H9 (cell line): ENCODE results near the gene SMIM36. TPM values are rescaled to one million over a fixed set of nuclear protein-coding genes. Genes with fewer than 3 reads are reported as not detected.
A peak's percentile ranks its signal among the peaks of the same experiment; 100 is the strongest.

Experiments used
- DNase-seq: peaks from one replicate; pipeline ENCODE4 v3.0.0-alpha.2; 2017
- H2AFZ ChIP-seq: one replicate; pipeline ENCODE4 v1.6.1; 2013; ENCODE audit warnings: mild to moderate bottlenecking, low read length, control low read depth, moderate library complexity
- H2AK5ac ChIP-seq: 2 replicates; pipeline ENCODE4 v1.6.1; 2013; ENCODE audit warnings: low read length, control low read depth, mixed read lengths; ENCODE audit not compliant: insufficient read length
- H2BK120ac ChIP-seq: one replicate; pipeline ENCODE4 v1.6.1; 2013; ENCODE audit warnings: low read depth, mild to moderate bottlenecking, low read length, control low read depth, inconsistent platforms; ENCODE audit not compliant: poor library complexity, severe bottlenecking
- H2BK12ac ChIP-seq: 2 replicates; pipeline ENCODE4 v1.6.1; 2013; ENCODE audit warnings: low read length, control low read depth, mixed read lengths, low read depth; ENCODE audit not compliant: insufficient read length
- H2BK15ac ChIP-seq: 2 replicates; pipeline ENCODE4 v1.6.1; 2013; ENCODE audit warnings: low read depth, low read length, control low read depth
- H2BK20ac ChIP-seq: one replicate; pipeline ENCODE4 v1.6.1; 2013; ENCODE audit warnings: low read depth, mild to moderate bottlenecking, low read length, control low read depth, inconsistent platforms; ENCODE audit not compliant: poor library complexity, severe bottlenecking
- H2BK5ac ChIP-seq: 2 replicates; pipeline ENCODE4 v1.6.1; 2013; ENCODE audit warnings: low read length, control low read depth, mixed read lengths; ENCODE audit not compliant: insufficient read length
- H3K14ac ChIP-seq: 2 replicates; pipeline ENCODE4 v1.6.1; 2013; ENCODE audit warnings: low read length, control low read depth; ENCODE audit not compliant: insufficient read depth
- H3K18ac ChIP-seq: 2 replicates; pipeline ENCODE4 v1.6.1; 2013; ENCODE audit warnings: low read depth, mild to moderate bottlenecking, mixed read lengths, low read length, control low read depth; ENCODE audit not compliant: insufficient read length
- H3K23ac ChIP-seq: 2 replicates; pipeline ENCODE4 v1.6.1; 2013; ENCODE audit warnings: low read length, control low read depth, mixed read lengths, low read depth; ENCODE audit not compliant: insufficient read length
- H3K23me2 ChIP-seq: 2 replicates; pipeline ENCODE4 v1.6.1; 2013; ENCODE audit warnings: low read depth, mild to moderate bottlenecking, mixed read lengths, low read length, control low read depth; ENCODE audit not compliant: insufficient read length, poor library complexity, severe bottlenecking
- H3K27ac ChIP-seq: 2 replicates; pipeline ENCODE4 v1.5.1; 2013; ENCODE audit warnings: low read length, control low read depth, mixed read lengths, low read depth; ENCODE audit not compliant: insufficient read length
- H3K27me3 ChIP-seq: 2 replicates; pipeline ENCODE4 v1.6.1; 2013; ENCODE audit warnings: low read length, control low read depth, inconsistent platforms; ENCODE audit not compliant: insufficient read depth
- H3K4ac ChIP-seq: 2 replicates; pipeline ENCODE4 v1.6.1; 2013; ENCODE audit warnings: low read depth, mild to moderate bottlenecking, control low read depth, inconsistent platforms, low read length, moderate library complexity
- H3K4me1 ChIP-seq: 2 replicates; pipeline ENCODE4 v1.6.1; 2013; ENCODE audit warnings: low read length, control low read depth, inconsistent platforms; ENCODE audit not compliant: insufficient read depth
- H3K4me2 ChIP-seq: 2 replicates; pipeline ENCODE4 v1.6.1; 2013; ENCODE audit warnings: low read length, control low read depth, mixed read lengths; ENCODE audit not compliant: insufficient read length, insufficient read depth
- H3K56ac ChIP-seq: 2 replicates; pipeline ENCODE4 v1.6.1; 2013; ENCODE audit warnings: low read depth, mild to moderate bottlenecking, mixed read lengths, low read length, control low read depth; ENCODE audit not compliant: insufficient read length
- H3K79me1 ChIP-seq: 2 replicates; pipeline ENCODE4 v1.6.1; 2013; ENCODE audit warnings: low read depth, mild to moderate bottlenecking, moderate library complexity, low read length, control low read depth, inconsistent platforms; ENCODE audit not compliant: insufficient read depth, poor library complexity, severe bottlenecking
- H3K79me2 ChIP-seq: 2 replicates; pipeline ENCODE4 v1.6.1; 2013; ENCODE audit warnings: low read length, control low read depth, inconsistent platforms; ENCODE audit not compliant: insufficient read depth
- H3K9ac ChIP-seq: 2 replicates; pipeline ENCODE4 v1.6.1; 2013; ENCODE audit warnings: low read length, control low read depth, mixed read lengths; ENCODE audit not compliant: insufficient read length; ENCODE audit errors: extremely low read depth
- H3K9me3 ChIP-seq: one replicate; pipeline ENCODE4 v1.6.1; 2013; ENCODE audit warnings: low read depth, low read length, inconsistent platforms; ENCODE audit not compliant: control insufficient read depth
- H3T11ph ChIP-seq: one replicate; pipeline ENCODE4 v1.6.1; 2013; ENCODE audit warnings: mild to moderate bottlenecking, low read length, control low read depth, inconsistent platforms
- H4K20me1 ChIP-seq: one replicate; pipeline ENCODE4 v1.6.1; 2013; ENCODE audit not compliant: control insufficient read depth, insufficient read length, insufficient read depth
- H4K5ac ChIP-seq: 2 replicates; pipeline ENCODE4 v1.6.1; 2013; ENCODE audit warnings: low read depth, mild to moderate bottlenecking, mixed read lengths, low read length, control low read depth; ENCODE audit not compliant: insufficient read length
- H4K8ac ChIP-seq: replicated peaks from 2 replicates; pipeline ENCODE4 v1.6.1; 2013; ENCODE audit warnings: low read length, control low read depth, mixed read lengths, low read depth; ENCODE audit not compliant: insufficient read length
- H4K91ac ChIP-seq: 2 replicates; pipeline ENCODE4 v1.6.1; 2013; ENCODE audit warnings: low read depth, mild to moderate bottlenecking, moderate library complexity, mixed read lengths, low read length, control low read depth; ENCODE audit not compliant: insufficient read length
- H3K27ac Mint-ChIP-seq, 3 experiments: 2 replicates in 2 of 3; 3 replicates in 1 of 3; pipeline ENCODE4 v1.8.0; 2020 to 2021; ENCODE audit warnings: mixed read lengths in 3 of 3, mild to moderate bottlenecking in 1 of 3, moderate library complexity in 1 of 3
- H3K27me3 Mint-ChIP-seq: 2 replicates; pipeline ENCODE4 v1.8.0; 2021; ENCODE audit warnings: low read depth, mild to moderate bottlenecking, moderate library complexity, mixed read lengths
- H3K36me3 Mint-ChIP-seq, 3 experiments: 2 replicates in 2 of 3; 3 replicates in 1 of 3; pipeline ENCODE4 v1.8.0; 2020 to 2021; ENCODE audit warnings: low read depth in 3 of 3, mixed read lengths in 3 of 3; ENCODE audit not compliant: insufficient read depth in 1 of 3
- H3K4me1 Mint-ChIP-seq, 2 experiments: 2 replicates each; pipeline ENCODE4 v1.8.0; 2020; ENCODE audit warnings: mixed read lengths in 2 of 2
- H3K4me3 Mint-ChIP-seq, 2 experiments: 2 replicates in 1 of 2; 3 replicates in 1 of 2; pipeline ENCODE4 v1.8.0; 2020 to 2021; ENCODE audit warnings: mild to moderate bottlenecking in 2 of 2, mixed read lengths in 2 of 2, moderate library complexity in 1 of 2
- H3K9me3 Mint-ChIP-seq, 2 experiments: 2 replicates in 1 of 2; 3 replicates in 1 of 2; pipeline ENCODE4 v1.8.0; 2020; ENCODE audit warnings: mild to moderate bottlenecking in 2 of 2, mixed read lengths in 2 of 2, moderate library complexity in 1 of 2
- CTCF ChIP-seq: fragments of 200-600 bp; sonication (generic); conservative IDR thresholded peaks from 3 replicates; pipeline ENCODE4 v1.8.0; 2021; ENCODE audit warnings: antibody characterized with exemption, mild to moderate bottlenecking
- WGBS: extraction: QIAGEN DNeasy Blood & Tissue Kit; methylation state at CpG from one replicate; pipeline ENCODE4 v1.1.7; 2013; ENCODE audit warnings: missing lambda C conversion rate, low lambda C conversion rate, mixed read lengths; ENCODE audit not compliant: insufficient read length; ENCODE audit errors: extremely low coverage; 5-methylcytosine and 5-hydroxymethylcytosine counted together
- total RNA-seq: library from RNA; stranded (reverse); gene quantifications from 2 replicates; pipeline ENCODE4 v1.2.1, GENCODE V29; 2021

The SMIM36 gene
- total RNA-seq, 1 experiment from 2014 or later, result not detected

GRCh38 chr17:55453839-55454557 lies 57.3 kb downstream of the SMIM36 start:
- DNase-seq, result no peak
- H3K4me1 ChIP-seq, result peaks cover 3% of the 10 kb centered on the region
- H3K4me2 ChIP-seq, result no peak overlapping the region
- peaks cover 26 to 32% of the 10 kb centered on the region in 2 experiments for H3K4me1 Mint-ChIP-seq
- no peak overlapping the region for H3K23ac ChIP-seq
- H3K79me2 ChIP-seq, result no peaks in the 10 kb centered on the region
- H2BK5ac ChIP-seq, result no peak overlapping the region
- H3K27ac ChIP-seq, result no peak overlapping the region
- H4K20me1 ChIP-seq, result no peaks in the 10 kb centered on the region
- H4K8ac ChIP-seq, result no peak overlapping the region
- no peak overlapping the region for H2BK120ac ChIP-seq
- H3K27me3 Mint-ChIP-seq, result no peaks in the 10 kb centered on the region
- H3K56ac ChIP-seq, result no peak overlapping the region
- H3K14ac ChIP-seq, result no peak overlapping the region
- H4K91ac ChIP-seq, result no peak overlapping the region
- H2BK15ac ChIP-seq, result no peak overlapping the region
- H2AK5ac ChIP-seq, result no peak overlapping the region
- peak overlapping the region; percentile 71 to 92 (median 89) for H3K27ac Mint-ChIP-seq
- peaks cover 0 to 1% of the 10 kb centered on the region in 2 experiments; a peak in 2 of 5 replicates for H3K9me3 Mint-ChIP-seq
- no peak overlapping the region for H2BK12ac ChIP-seq
- H3K9ac ChIP-seq, result peak overlapping the region; percentile 1
- H3K4ac ChIP-seq, result no peak overlapping the region
- no peaks in the 10 kb centered on the region for H3K27me3 ChIP-seq
- H3K4me3 Mint-ChIP-seq, result peak overlapping the region in 1 of 2 experiments; percentile 58; a peak in 2 of 5 replicates
- H2AFZ ChIP-seq, result no peak overlapping the region
- H3K36me3 Mint-ChIP-seq, result peaks cover 0 to 3% (median 2%) of the 10 kb centered on the region in 3 experiments; a peak in 1 of 7 replicates
- TF ChIP-seq CTCF, result no peak
- H4K5ac ChIP-seq, result no peak overlapping the region
- H3K79me1 ChIP-seq, result no peaks in the 10 kb centered on the region
- H3K23me2 ChIP-seq, result no peaks in the 10 kb centered on the region
- no peak overlapping the region for H3T11ph ChIP-seq
- no peak overlapping the region for H2BK20ac ChIP-seq
- H3K18ac ChIP-seq, result no peak overlapping the region
- no peaks in the 10 kb centered on the region for H3K9me3 ChIP-seq
- WGBS, result no CpG with 5 or more reads among the region's 6 CpGs
